Lower leg skin (tissue), 3 donors: ENCODE data around the gene LIM2.

Experiments used
- CTCF ChIP-seq, 3 donors: fragments of 450-650 bp; IDR thresholded peaks; one replicate each; pipeline ENCODE4 v1.5.1; 2016; ENCODE audit warnings: antibody characterized with exemption in 3 of 3, mild to moderate bottlenecking in 3 of 3, moderate library complexity in 2 of 3
- POLR2A ChIP-seq, 2 donors: fragments of 450-650 bp; IDR thresholded peaks; one replicate each; pipeline ENCODE4 v1.6.1; 2016 to 2017; ENCODE audit warnings: antibody characterized with exemption in 2 of 2, mild to moderate bottlenecking in 1 of 2, moderate library complexity in 1 of 2

GRCh38 chr19:51380379-51380778, 7.4 kb downstream of the LIM2 start:
- TF ChIP-seq CTCF (IDR thresholded peaks at IDR 0.05), result no peak
- no peak for TF ChIP-seq POLR2A (IDR thresholded peaks at IDR 0.05)
